GM18861 (cell line): ENCODE results near the gene MAN1C1.

Experiments
- ATAC-seq: cut with Tn5 transposase; IDR thresholded peaks from one replicate; pipeline ENCODE4 v1.9.1; 2021; ENCODE audit not compliant: unreplicated experiment

MAN1C1 gene

GRCh38 chr1:25797939-25798338 is 181.3 kb downstream of the MAN1C1 start:
- no peak for ATAC-seq

- ATAC-seq, result no peak
These were observed 182.2 kb downstream of the MAN1C1 start for GRCh38 chr1:25798666-25799351.

- no peak for ATAC-seq
These were observed 182.9 kb downstream of the MAN1C1 start for GRCh38 chr1:25799352-25799934.

- no peak for ATAC-seq
These were observed 183.5 kb downstream of the MAN1C1 start, which contains the start of gene SELENON for GRCh38 chr1:25799935-25800702. Gene SELENON (plus strand): TSS chr1:25800193. CDS start chr1:25800231, 38 bp downstream.

GRCh38 chr1:25800703-25801377 is 184.2 kb downstream of the MAN1C1 start:
- no peak for ATAC-seq

- ATAC-seq, result peak; percentile 43
These were observed 186.3 kb downstream of the MAN1C1 start for GRCh38 chr1:25802915-25803314.

GRCh38 chr1:25803368-25803767 is 186.8 kb downstream of the MAN1C1 start:
- ATAC-seq, result no peak

GRCh38 chr1:25804244-25804963 is 187.8 kb downstream of the MAN1C1 start:
- ATAC-seq, result no peak

GRCh38 chr1:25804964-25805862 is 188.6 kb downstream of the MAN1C1 start:
- ATAC-seq, result no peak

GRCh38 chr1:25805863-25806225 is 189.3 kb downstream of the MAN1C1 start:
- ATAC-seq, result no peak

GRCh38 chr1:25806418-25806817 is 189.8 kb downstream of the MAN1C1 start:
- ATAC-seq, result no peak

- no peak for ATAC-seq
These were observed 191.1 kb downstream of the MAN1C1 start for GRCh38 chr1:25807480-25808390.

GRCh38 chr1:25808481-25809244 is 192.1 kb downstream of the MAN1C1 start:
- ATAC-seq, result no peak

GRCh38 chr1:25809283-25809926 is 192.8 kb downstream of the MAN1C1 start:
- no peak for ATAC-seq

GRCh38 chr1:25809929-25810328 is 193.3 kb downstream of the MAN1C1 start:
- ATAC-seq, result no peak

- no peak for ATAC-seq
These were observed 194.0 kb downstream of the MAN1C1 start for GRCh38 chr1:25810341-25811299.
